ENCODE data around the gene ENPP4. TPM values are rescaled to one million over a fixed set of nuclear protein-coding genes. Genes with fewer than 3 reads are reported as not detected.

The ENPP4 gene
- total RNA-seq, 2 donors from 2014 or later = 24.5 to 36.0 TPM

DNA sequence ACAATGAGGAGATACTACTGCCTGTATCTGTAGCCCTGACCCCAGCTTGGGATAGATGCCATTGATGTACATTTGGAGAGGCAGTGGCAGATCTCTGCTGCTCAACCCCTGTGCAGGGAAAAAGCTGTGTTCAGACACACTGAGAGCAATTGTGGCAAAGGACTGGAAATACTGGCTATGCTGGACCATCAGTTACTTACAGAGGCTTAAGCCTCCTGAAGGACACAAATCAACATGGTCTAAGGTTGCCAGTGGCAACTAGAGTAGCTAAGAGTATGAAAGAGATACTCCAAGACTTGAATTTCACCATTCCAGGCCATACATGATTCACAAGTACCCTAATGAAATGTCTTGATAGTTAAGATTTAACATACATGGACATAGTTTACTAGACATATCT lies 32.4 kb upstream of the ENPP4 start:
- H3K4me1 ChIP-seq = peaks cover 0 to 4% of the 10 kb centered on the region in 2 donors
- DNase-seq (ENCODE audit: low spot score) = no peak
- H3K27me3 ChIP-seq = no peaks in the 10 kb centered on the region
- no peak overlapping the region for H3K4me3 ChIP-seq
- peaks cover 0 to 6% of the 10 kb centered on the region in 2 donors for H3K9me3 ChIP-seq
- H3K27ac ChIP-seq = no peak overlapping the region
- H3K36me3 ChIP-seq = no peaks in the 10 kb centered on the region
- no peak for TF ChIP-seq CTCF (IDR thresholded peaks at IDR 0.05)

- peaks cover 0 to 4% of the 10 kb centered on the region in 2 donors for H3K4me1 ChIP-seq
- no peaks in the 10 kb centered on the region for H3K27me3 ChIP-seq
- H3K4me3 ChIP-seq = no peak overlapping the region
- H3K9me3 ChIP-seq = peaks cover 0 to 6% of the 10 kb centered on the region in 2 donors
- TF ChIP-seq CTCF (IDR thresholded peaks at IDR 0.05) = no peak
- no peaks in the 10 kb centered on the region for H3K36me3 ChIP-seq
- no peak overlapping the region for H3K27ac ChIP-seq
- DNase-seq (ENCODE audit: low spot score) = no peak
Measured at GRCh38 chr6:46098678-46099077, 31.1 kb upstream of the ENPP4 start.

DNA sequence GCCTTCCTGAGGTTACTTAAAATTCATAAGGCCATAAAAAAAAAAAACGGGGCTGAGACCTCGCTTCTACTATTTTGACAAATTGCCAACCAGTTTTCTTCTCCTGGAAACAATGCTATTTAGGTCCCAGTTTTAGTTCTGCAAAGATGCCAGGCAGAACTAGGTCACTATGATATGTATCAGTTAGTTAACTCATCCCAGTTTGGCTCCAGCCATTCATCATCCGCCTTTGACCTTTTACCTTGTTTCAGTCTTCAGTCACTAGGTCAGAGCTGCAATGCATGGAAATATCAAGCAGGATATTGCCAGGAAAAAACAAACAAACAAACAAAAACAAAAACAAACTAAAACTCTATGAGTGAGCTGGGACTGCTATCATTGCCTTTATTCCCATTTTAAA lies 29.8 kb upstream of the ENPP4 start:
- Histone ChIP-seq H3K4me3 (no peak overlapping the region), H3K27ac (no peak overlapping the region), H3K4me1 (peaks cover 0 to 4% of the 10 kb centered on the region in 2 donors), H3K9me3 (peaks cover 0 to 3% of the 10 kb centered on the region in 2 donors), H3K36me3 (no peaks in the 10 kb centered on the region), H3K27me3 (no peaks in the 10 kb centered on the region)
- TF ChIP-seq CTCF (IDR thresholded peaks at IDR 0.05) = no peak
- no peak for DNase-seq (ENCODE audit: low spot score)

DNA sequence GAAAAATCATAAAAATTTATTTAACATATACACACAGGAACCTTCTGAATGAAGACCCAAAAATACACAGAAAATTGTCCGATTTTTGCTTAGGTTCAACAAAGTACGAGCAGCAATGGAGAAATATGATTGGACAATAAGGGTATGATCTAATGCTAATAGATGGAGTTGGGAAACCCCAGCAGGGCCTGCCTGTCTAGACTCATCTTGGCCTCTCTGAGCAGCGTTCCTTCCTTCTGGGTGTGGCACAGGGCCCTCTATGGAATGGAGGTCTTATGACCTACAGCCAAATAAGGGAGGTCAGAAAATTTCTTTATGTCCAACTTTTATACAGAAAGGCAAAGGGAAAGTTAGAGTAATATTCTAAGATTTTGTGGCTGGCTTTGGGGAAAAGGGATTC lies 27.7 kb upstream of the ENPP4 start:
- no peaks in the 10 kb centered on the region for H3K27me3 ChIP-seq
- no peak for TF ChIP-seq CTCF (IDR thresholded peaks at IDR 0.05)
- H3K9me3 ChIP-seq = peaks cover 0 to 4% of the 10 kb centered on the region in 2 donors
- no peaks in the 10 kb centered on the region for H3K36me3 ChIP-seq
- DNase-seq (ENCODE audit: low spot score) = no peak
- H3K4me3 ChIP-seq = no peak overlapping the region
- H3K4me1 ChIP-seq = peaks cover 0 to 4% of the 10 kb centered on the region in 2 donors
- H3K27ac ChIP-seq = no peak overlapping the region

GRCh38 chr6:46103441-46104115 lies 26.2 kb upstream of the ENPP4 start:
- Histone ChIP-seq H3K9me3 (peaks cover 0 to 12% of the 10 kb centered on the region in 2 donors), H3K27me3 (no peaks in the 10 kb centered on the region), H3K27ac (no peak overlapping the region), H3K4me3 (no peak overlapping the region), H3K4me1 (peaks cover 0 to 2% of the 10 kb centered on the region in 2 donors), H3K36me3 (no peaks in the 10 kb centered on the region)
- TF ChIP-seq CTCF (IDR thresholded peaks at IDR 0.05) = peak in 1 of 2 donors; percentile 37
- no peak for DNase-seq (ENCODE audit: low spot score)

DNA sequence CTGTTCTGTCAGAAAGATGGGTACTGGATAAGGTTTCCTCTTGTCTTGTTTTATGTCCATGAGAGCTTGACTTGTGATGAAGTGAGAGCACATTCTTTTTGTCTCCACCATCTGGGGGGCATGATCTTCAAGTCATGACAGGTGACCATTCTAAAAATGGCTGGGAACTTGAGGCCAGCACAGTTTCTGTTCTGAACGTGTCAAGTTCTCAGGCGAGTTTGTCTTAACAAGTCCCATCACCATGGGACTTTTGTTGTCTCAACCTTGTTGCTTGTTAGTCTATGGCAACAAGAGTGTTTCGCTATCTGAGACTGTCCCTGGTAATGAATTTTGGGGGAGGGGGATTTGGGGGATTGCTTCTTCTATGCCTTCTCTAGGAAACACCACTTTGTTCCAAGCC lies 25.6 kb upstream of the ENPP4 start:
- no peak overlapping the region for H3K27ac ChIP-seq
- TF ChIP-seq CTCF (IDR thresholded peaks at IDR 0.05) = no peak
- no peaks in the 10 kb centered on the region for H3K4me1 ChIP-seq
- H3K27me3 ChIP-seq = no peaks in the 10 kb centered on the region
- H3K36me3 ChIP-seq = no peaks in the 10 kb centered on the region
- peaks cover 0 to 12% of the 10 kb centered on the region in 2 donors for H3K9me3 ChIP-seq
- no peak overlapping the region for H3K4me3 ChIP-seq
- no peak for DNase-seq (ENCODE audit: low spot score)

All from right atrium auricular region (tissue), 2 donors.